ENCODE data around the gene NPAS3. TPM values are rescaled to one million over a fixed set of nuclear protein-coding genes. Genes with fewer than 3 reads are reported as not detected.

The NPAS3 gene
- total RNA-seq, 4 donors from 2014 or later = 1.9 to 10.6 (median 2.2) TPM

DNA sequence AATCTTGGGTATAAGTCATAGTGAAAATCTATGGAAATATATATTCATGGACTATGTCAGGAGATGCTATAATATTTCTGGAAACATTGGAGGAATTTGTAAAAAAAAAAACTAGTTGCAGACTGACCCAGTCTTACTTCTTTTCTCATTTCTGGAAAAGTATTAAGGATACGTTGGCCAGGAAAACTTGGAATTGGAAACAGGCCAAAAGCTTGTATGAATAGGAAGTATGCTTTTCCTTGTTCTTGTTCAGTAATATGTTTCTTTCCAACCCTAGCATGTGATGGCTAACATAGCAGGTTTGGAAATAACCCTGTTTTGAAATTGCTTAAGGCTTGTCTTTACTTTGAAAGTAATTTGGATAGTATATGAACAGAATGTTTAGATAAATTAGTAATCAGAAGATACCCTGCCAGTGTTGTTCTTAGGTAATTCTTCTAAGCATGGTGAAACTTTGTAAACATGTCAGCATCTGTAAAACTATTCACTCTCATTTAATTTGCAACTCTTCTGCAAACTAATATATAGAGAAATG lies 316.2 kb downstream of the NPAS3 start:
- H3K9me3 ChIP-seq = no peaks in the 10 kb centered on the region
- WGBS, 2 donors (ENCODE audit: low coverage in 1 of 2) = 18 to 43% methylated on average over 1 of the region's 1 CpG

DNA sequence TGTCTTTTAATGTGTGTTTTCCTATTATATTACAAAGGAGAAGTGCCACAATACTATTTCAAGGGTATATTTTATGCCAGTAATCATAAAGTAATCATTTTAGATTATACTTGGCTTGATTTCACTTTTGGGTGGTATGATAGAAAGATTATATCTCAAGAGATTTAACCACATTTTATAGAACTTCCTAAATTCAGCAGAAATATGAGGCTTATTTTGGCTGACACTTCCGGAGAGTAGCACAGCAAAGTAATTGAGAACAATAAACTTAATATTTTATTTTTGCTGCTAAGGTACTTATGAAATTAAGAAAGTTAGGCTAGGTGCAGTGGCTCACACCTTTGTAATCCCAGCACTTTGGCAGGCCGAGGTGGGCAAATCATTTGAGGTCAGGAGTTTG lies 319.1 kb downstream of the NPAS3 start:
- no peaks in the 10 kb centered on the region for H3K27me3 ChIP-seq
- H3K4me3 ChIP-seq = no peak overlapping the region
- 57 to 60% methylated on average over 2 of the region's 2 CpGs for WGBS, 2 donors (ENCODE audit: low coverage in 1 of 2)
- H3K36me3 ChIP-seq = no peaks in the 10 kb centered on the region
- TF ChIP-seq POLR2AphosphoS5 (IDR thresholded peaks at IDR 0.05) (no peak), EP300 (IDR thresholded peaks at IDR 0.05) (no peak), POLR2A (IDR thresholded peaks at IDR 0.05) (no peak)
- TF ChIP-seq, protein P1, sequence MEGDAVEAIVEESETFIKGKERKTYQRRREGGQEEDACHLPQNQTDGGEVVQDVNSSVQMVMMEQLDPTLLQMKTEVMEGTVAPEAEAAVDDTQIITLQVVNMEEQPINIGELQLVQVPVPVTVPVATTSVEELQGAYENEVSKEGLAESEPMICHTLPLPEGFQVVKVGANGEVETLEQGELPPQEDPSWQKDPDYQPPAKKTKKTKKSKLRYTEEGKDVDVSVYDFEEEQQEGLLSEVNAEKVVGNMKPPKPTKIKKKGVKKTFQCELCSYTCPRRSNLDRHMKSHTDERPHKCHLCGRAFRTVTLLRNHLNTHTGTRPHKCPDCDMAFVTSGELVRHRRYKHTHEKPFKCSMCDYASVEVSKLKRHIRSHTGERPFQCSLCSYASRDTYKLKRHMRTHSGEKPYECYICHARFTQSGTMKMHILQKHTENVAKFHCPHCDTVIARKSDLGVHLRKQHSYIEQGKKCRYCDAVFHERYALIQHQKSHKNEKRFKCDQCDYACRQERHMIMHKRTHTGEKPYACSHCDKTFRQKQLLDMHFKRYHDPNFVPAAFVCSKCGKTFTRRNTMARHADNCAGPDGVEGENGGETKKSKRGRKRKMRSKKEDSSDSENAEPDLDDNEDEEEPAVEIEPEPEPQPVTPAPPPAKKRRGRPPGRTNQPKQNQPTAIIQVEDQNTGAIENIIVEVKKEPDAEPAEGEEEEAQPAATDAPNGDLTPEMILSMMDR (IDR thresholded peaks at IDR 0.05) = no peak
- H3K4me1 ChIP-seq = no peaks in the 10 kb centered on the region
- no peak for ATAC-seq
- no peak overlapping the region for H3K27ac ChIP-seq
- no peaks in the 10 kb centered on the region for H3K9me3 ChIP-seq

More for the DNA sequence above, 316.2 kb downstream of the NPAS3 start:
- TF ChIP-seq, protein P1 (IDR thresholded peaks at IDR 0.05) = no peak
- TF ChIP-seq EP300 (IDR thresholded peaks at IDR 0.05) (no peak), POLR2A (IDR thresholded peaks at IDR 0.05) (no peak), POLR2AphosphoS5 (IDR thresholded peaks at IDR 0.05) (no peak)
- Histone ChIP-seq H3K4me1 (no peaks in the 10 kb centered on the region), H3K27me3 (no peaks in the 10 kb centered on the region), H3K4me3 (no peak overlapping the region), H3K27ac (no peak overlapping the region), H3K36me3 (no peaks in the 10 kb centered on the region)
- no peak for ATAC-seq

DNA sequence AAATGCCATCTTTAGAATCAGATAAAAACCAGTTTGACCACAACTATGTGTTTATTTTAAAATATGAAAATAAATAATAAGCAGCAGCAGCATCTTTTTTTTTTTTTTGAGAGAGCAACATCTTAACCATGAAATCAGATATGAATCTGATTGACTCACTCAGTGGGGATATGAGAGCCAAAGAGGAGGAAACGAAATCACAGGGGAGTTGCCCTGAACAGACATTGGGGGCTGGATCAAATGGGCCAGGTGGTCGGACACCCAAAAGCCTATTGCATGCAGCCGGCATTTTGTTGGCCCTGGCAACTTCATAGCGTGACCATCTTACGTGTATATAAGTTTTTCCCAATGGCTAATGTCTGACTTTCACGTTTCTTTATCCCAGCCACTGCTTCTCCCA lies 321.1 kb downstream of the NPAS3 start:
- WGBS, 2 donors (ENCODE audit: low coverage in 1 of 2) = 75 to 88% methylated on average over 5 to 6 of the region's 6 CpGs
- no peak overlapping the region for H3K4me3 ChIP-seq
- H3K9me3 ChIP-seq = no peaks in the 10 kb centered on the region
- H3K27me3 ChIP-seq = no peaks in the 10 kb centered on the region
- no peak overlapping the region for H3K27ac ChIP-seq
- H3K4me1 ChIP-seq = no peaks in the 10 kb centered on the region
- ATAC-seq = no peak
- no peaks in the 10 kb centered on the region for H3K36me3 ChIP-seq
- TF ChIP-seq POLR2A (IDR thresholded peaks at IDR 0.05) = no peak

DNA sequence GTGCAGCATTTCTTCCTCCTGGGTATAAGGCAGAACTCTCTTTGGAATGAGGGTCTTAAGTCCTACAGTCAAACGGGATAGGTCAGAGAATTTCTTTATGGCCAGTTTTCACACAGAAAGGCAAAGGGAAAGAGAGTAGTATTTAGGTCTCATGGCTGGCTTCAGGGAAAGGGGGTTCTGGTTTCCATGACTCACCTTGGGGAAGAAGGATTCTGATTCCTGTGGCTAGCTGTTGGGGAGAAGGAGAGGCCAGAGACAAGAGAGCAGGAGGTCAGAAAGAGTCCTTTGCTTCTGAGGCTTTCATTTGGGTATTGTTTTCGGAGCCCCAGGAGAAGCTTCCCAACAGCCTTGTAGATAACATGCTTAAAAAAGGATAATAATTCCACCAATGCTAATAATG lies 332.5 kb downstream of the NPAS3 start:
- no peak for ATAC-seq
- WGBS, 2 donors (ENCODE audit: low coverage in 1 of 2) = 89 to 100% methylated on average over 2 of the region's 2 CpGs
- TF ChIP-seq EP300 (IDR thresholded peaks at IDR 0.05) (no peak), POLR2AphosphoS5 (IDR thresholded peaks at IDR 0.05) (no peak), POLR2A (IDR thresholded peaks at IDR 0.05) (no peak)
- TF ChIP-seq, protein P1 (IDR thresholded peaks at IDR 0.05) = no peak
- no peak overlapping the region for H3K27ac ChIP-seq
- no peaks in the 10 kb centered on the region for H3K4me1 ChIP-seq
- no peaks in the 10 kb centered on the region for H3K9me3 ChIP-seq
- H3K27me3 ChIP-seq = no peaks in the 10 kb centered on the region
- no peaks in the 10 kb centered on the region for H3K36me3 ChIP-seq
- no peak overlapping the region for H3K4me3 ChIP-seq

DNA sequence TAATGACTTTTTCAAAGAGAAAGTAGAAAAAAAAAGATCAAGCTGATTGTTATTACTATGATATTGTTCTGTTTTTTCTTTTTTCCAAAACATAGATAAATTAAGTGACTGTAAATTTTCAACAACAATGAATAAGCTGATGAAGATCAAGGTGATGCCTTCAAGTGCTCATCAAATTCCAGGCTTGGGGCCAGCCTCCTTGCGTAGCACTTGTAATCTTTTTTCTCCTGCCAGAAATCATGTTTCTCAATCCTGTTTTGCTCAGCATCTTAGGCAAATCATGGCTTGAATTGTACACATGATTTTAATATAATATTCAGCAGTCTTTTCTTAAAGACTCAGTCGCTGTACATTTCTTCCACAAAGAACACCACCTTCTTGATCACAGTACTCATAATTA lies 333.2 kb downstream of the NPAS3 start:
- TF ChIP-seq POLR2A (IDR thresholded peaks at IDR 0.05) = no peak
- TF ChIP-seq, protein P1 (IDR thresholded peaks at IDR 0.05) = no peak
- no peak for TF ChIP-seq POLR2AphosphoS5 (IDR thresholded peaks at IDR 0.05)
- no peak for TF ChIP-seq EP300 (IDR thresholded peaks at IDR 0.05)
- Histone ChIP-seq H3K4me1 (no peaks in the 10 kb centered on the region), H3K27me3 (no peaks in the 10 kb centered on the region), H3K36me3 (no peaks in the 10 kb centered on the region), H3K9me3 (no peaks in the 10 kb centered on the region), H3K4me3 (no peak overlapping the region), H3K27ac (no peak overlapping the region)
- no peak for ATAC-seq
- WGBS, 2 donors (ENCODE audit: low coverage in 1 of 2) = 71 to 87% methylated on average over 2 of the region's 2 CpGs
